ENCODE data around the gene HS1BP3. TPM values are rescaled to one million over a fixed set of nuclear protein-coding genes. Genes with fewer than 3 reads are reported as not detected.
A peak's percentile ranks its signal among the peaks of the same experiment; 100 is the strongest.

Gene HS1BP3
- total and polyA plus RNA-seq, 2 of the 13 experiments (the other 11 are each of a cell fraction or from before 2014, with no cell fraction given): 15.2 to 22.0 TPM

- TF ChIP-seq CHD2 (IDR thresholded peaks at IDR 0.05; ENCODE audit: low read depth, low read length): no peak
- no peak for TF ChIP-seq NR3C1 (CRISPR knock-in tag; IDR thresholded peaks at IDR 0.05)
- TF ChIP-seq ZNF230 (CRISPR knock-in tag; IDR thresholded peaks at IDR 0.05): peak; percentile 88
- TF ChIP-seq, protein P1, sequence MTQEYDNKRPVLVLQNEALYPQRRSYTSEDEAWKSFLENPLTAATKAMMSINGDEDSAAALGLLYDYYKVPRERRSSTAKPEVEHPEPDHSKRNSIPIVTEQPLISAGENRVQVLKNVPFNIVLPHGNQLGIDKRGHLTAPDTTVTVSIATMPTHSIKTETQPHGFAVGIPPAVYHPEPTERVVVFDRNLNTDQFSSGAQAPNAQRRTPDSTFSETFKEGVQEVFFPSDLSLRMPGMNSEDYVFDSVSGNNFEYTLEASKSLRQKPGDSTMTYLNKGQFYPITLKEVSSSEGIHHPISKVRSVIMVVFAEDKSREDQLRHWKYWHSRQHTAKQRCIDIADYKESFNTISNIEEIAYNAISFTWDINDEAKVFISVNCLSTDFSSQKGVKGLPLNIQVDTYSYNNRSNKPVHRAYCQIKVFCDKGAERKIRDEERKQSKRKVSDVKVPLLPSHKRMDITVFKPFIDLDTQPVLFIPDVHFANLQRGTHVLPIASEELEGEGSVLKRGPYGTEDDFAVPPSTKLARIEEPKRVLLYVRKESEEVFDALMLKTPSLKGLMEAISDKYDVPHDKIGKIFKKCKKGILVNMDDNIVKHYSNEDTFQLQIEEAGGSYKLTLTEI (CRISPR knock-in tag; conservative IDR thresholded peaks at IDR 0.05): no peak
- TF ChIP-seq EZH2 (conservative IDR thresholded peaks at IDR 0.05; ENCODE audit: low read depth, low read length): no peak
- TF ChIP-seq ZC3H4 (CRISPR knock-in tag; IDR thresholded peaks at IDR 0.05; ENCODE audit: borderline replicate concordance): no peak
- TF ChIP-seq, protein P2, sequence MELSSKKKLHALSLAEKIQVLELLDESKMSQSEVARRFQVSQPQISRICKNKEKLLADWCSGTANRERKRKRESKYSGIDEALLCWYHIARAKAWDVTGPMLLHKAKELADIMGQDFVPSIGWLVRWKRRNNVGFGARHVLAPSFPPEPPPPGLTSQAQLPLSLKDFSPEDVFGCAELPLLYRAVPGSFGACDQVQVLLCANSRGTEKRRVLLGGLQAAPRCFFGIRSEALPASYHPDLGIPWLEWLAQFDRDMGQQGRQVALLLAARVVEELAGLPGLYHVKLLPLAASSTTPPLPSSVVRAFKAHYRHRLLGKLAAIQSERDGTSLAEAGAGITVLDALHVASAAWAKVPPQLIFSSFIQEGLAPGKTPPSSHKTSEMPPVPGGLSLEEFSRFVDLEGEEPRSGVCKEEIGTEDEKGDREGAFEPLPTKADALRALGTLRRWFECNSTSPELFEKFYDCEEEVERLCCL (CRISPR knock-in tag; IDR thresholded peaks at IDR 0.05; ENCODE audit: borderline replicate concordance): peak; percentile 81; the same call in 1 of the 2 replicates
- TF ChIP-seq PRMT3 (CRISPR knock-in tag; IDR thresholded peaks at IDR 0.05; ENCODE audit: borderline replicate concordance, low read depth): peak; percentile 90; the same call in 1 of the 2 replicates
- TF ChIP-seq ZNF816 (CRISPR knock-in tag; IDR thresholded peaks at IDR 0.05; ENCODE audit: borderline replicate concordance): peak; percentile 84; the same call in 1 of the 2 replicates
- TF ChIP-seq, protein P3, sequence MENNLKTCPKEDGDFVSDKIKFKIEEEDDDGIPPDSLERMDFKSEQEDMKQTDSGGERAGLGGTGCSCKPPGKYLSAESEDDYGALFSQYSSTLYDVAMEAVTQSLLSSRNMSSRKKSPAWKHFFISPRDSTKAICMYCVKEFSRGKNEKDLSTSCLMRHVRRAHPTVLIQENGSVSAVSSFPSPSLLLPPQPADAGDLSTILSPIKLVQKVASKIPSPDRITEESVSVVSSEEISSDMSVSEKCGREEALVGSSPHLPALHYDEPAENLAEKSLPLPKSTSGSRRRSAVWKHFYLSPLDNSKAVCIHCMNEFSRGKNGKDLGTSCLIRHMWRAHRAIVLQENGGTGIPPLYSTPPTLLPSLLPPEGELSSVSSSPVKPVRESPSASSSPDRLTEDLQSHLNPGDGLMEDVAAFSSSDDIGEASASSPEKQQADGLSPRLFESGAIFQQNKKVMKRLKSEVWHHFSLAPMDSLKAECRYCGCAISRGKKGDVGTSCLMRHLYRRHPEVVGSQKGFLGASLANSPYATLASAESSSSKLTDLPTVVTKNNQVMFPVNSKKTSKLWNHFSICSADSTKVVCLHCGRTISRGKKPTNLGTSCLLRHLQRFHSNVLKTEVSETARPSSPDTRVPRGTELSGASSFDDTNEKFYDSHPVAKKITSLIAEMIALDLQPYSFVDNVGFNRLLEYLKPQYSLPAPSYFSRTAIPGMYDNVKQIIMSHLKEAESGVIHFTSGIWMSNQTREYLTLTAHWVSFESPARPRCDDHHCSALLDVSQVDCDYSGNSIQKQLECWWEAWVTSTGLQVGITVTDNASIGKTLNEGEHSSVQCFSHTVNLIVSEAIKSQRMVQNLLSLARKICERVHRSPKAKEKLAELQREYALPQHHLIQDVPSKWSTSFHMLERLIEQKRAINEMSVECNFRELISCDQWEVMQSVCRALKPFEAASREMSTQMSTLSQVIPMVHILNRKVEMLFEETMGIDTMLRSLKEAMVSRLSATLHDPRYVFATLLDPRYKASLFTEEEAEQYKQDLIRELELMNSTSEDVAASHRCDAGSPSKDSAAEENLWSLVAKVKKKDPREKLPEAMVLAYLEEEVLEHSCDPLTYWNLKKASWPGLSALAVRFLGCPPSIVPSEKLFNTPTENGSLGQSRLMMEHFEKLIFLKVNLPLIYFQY (CRISPR knock-in tag; IDR thresholded peaks at IDR 0.05; ENCODE audit: borderline replicate concordance): peak; percentile 96
- no peak for TF ChIP-seq LRRFIP1 (CRISPR knock-in tag; conservative IDR thresholded peaks at IDR 0.05)
- TF ChIP-seq KMT2B (CRISPR knock-in tag; IDR thresholded peaks at IDR 0.05): peak; percentile 80
- peak; percentile 90; the same call in 1 of the 2 replicates for TF ChIP-seq KDM5B (CRISPR knock-in tag; IDR thresholded peaks at IDR 0.05; ENCODE audit: borderline replicate concordance)
- TF ChIP-seq MTF1 (CRISPR knock-in tag; IDR thresholded peaks at IDR 0.05): no peak
- TF ChIP-seq, protein P4, sequence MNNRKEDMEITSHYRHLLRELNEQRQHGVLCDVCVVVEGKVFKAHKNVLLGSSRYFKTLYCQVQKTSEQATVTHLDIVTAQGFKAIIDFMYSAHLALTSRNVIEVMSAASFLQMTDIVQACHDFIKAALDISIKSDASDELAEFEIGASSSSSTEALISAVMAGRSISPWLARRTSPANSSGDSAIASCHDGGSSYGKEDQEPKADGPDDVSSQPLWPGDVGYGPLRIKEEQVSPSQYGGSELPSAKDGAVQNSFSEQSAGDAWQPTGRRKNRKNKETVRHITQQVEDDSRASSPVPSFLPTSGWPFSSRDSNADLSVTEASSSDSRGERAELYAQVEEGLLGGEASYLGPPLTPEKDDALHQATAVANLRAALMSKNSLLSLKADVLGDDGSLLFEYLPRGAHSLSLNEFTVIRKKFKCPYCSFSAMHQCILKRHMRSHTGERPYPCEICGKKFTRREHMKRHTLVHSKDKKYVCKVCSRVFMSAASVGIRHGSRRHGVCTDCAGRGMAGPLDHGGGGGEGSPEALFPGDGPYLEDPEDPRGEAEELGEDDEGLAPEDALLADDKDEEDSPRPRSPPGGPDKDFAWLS (CRISPR knock-in tag; IDR thresholded peaks at IDR 0.05; ENCODE audit: borderline replicate concordance): no peak
- peak; percentile 66; the same call in 1 of the 2 replicates for TF ChIP-seq SIX4 (CRISPR knock-in tag; IDR thresholded peaks at IDR 0.05)
These were observed 53.7 kb downstream of the HS1BP3 start (continued) for GRCh38 chr2:20596973-20597859.

Measured in HepG2 (cell line).